Measurements from ENCODE around the gene OTUD3. TPM values are rescaled to one million over a fixed set of nuclear protein-coding genes. Genes with fewer than 3 reads are reported as not detected.

Gene OTUD3
- total and polyA plus RNA-seq, 12 donors: 1.2 to 5.7 (median 3.9) TPM

- H3K27me3 ChIP-seq: peaks cover 0 to 17% (median 0%) of the 10 kb centered on the region in 7 donors
- H3K9me3 ChIP-seq: no peaks in the 10 kb centered on the region
- H3K36me3 ChIP-seq: no peaks in the 10 kb centered on the region
- no peak for DNase-seq
- ATAC-seq: peak in 1 of 8 donors; percentile 15
- no peak overlapping the region for H3K27ac ChIP-seq
- TF ChIP-seq CTCF (IDR thresholded peaks at IDR 0.05): no peak
- peaks cover 0 to 10% (median 0%) of the 10 kb centered on the region in 9 donors for H3K4me1 ChIP-seq
- WGBS, 2 donors: 65 to 69% methylated on average over 17 of the region's 17 CpGs
- intact Hi-C loops (cut with DNase I): loop anchor here in 4 of 10 donors (5.0 to 10.0 kb wide), 3 partner anchors 280 to 573 kb away; no protein-coding TSS in a partner anchor
- H3K4me3 ChIP-seq: no peak overlapping the region
Observed at GRCh38 chr1:19922015-19922688, 40.0 kb downstream of the OTUD3 start.

GRCh38 chr1:19923137-19923952 lies 41.1 kb downstream of the OTUD3 start, which contains the start of gene PLA2G2E:
PLA2G2E (minus strand) TSS chr1:19923617; CDS start chr1:19923559, 58 bp downstream.
- no peaks in the 10 kb centered on the region for H3K36me3 ChIP-seq
- no peak within 1 kb of the TSS for H3K4me3 ChIP-seq
- intact Hi-C loops (cut with DNase I): loop anchor here in 4 of 10 donors (5.0 to 10.0 kb wide), 3 partner anchors 279 to 571 kb away; no protein-coding TSS in a partner anchor
- H3K4me1 ChIP-seq: peaks cover 0 to 7% (median 0%) of the 10 kb centered on the region in 9 donors
- ATAC-seq (no peak), DNase-seq (no peak)
- no peak within 1 kb of the TSS for H3K27ac ChIP-seq
- TF ChIP-seq CTCF (IDR thresholded peaks at IDR 0.05): no peak
- no peaks in the 10 kb centered on the region for H3K9me3 ChIP-seq
- WGBS, 2 donors: 70 to 74% methylated on average over 14 of the region's 14 CpGs
- peaks cover 0 to 17% (median 0%) of the 10 kb centered on the region in 7 donors for H3K27me3 ChIP-seq

GRCh38 chr1:19923953-19924346 lies 41.8 kb downstream of the OTUD3 start:
- ATAC-seq (no peak), DNase-seq (no peak)
- no peak for TF ChIP-seq CTCF (IDR thresholded peaks at IDR 0.05)
- Histone ChIP-seq H3K36me3 (no peaks in the 10 kb centered on the region), H3K27me3 (peaks cover 0 to 17% (median 0%) of the 10 kb centered on the region in 7 donors), H3K27ac (no peak overlapping the region), H3K4me3 (no peak overlapping the region), H3K9me3 (no peaks in the 10 kb centered on the region), H3K4me1 (peaks cover 0 to 1% (median 0%) of the 10 kb centered on the region in 9 donors)
- intact Hi-C loops (cut with DNase I): loop anchor here in 4 of 10 donors (5.0 to 10.0 kb wide), 3 partner anchors 278 to 571 kb away; no protein-coding TSS in a partner anchor
- 76 to 85% methylated on average over 13 of the region's 13 CpGs for WGBS, 2 donors

GRCh38 chr1:19925342-19926070 lies 43.3 kb downstream of the OTUD3 start:
- 80 to 83% methylated on average over 7 of the region's 7 CpGs for WGBS, 2 donors
- Histone ChIP-seq H3K4me3 (no peak overlapping the region), H3K36me3 (no peaks in the 10 kb centered on the region), H3K9me3 (peaks cover 0 to 3% (median 0%) of the 10 kb centered on the region in 11 donors), H3K27ac (no peak overlapping the region), H3K27me3 (peaks cover 0 to 17% (median 0%) of the 10 kb centered on the region in 7 donors), H3K4me1 (no peaks in the 10 kb centered on the region)
- ATAC-seq: no peak
- no peak for DNase-seq
- no peak for TF ChIP-seq CTCF (IDR thresholded peaks at IDR 0.05)
- intact Hi-C loops (cut with DNase I): loop anchor here in 2 of 10 donors (10.0 kb wide), 1 partner anchor 569 kb away; no protein-coding TSS in a partner anchor
